Measurements from ENCODE around the gene ZNF490.
A peak's percentile ranks its signal among the peaks of the same experiment; 100 is the strongest.
"Not testable (repeated sequence)": the region's sequence is repeated elsewhere in the genome, so short reads cannot be mapped to it uniquely, and the experiment has no call there.

ZNF490 gene

GRCh38 chr19:12643716-12644115 is 33.1 kb upstream of the ZNF490 start:
- H3K27me3 ChIP-seq (ENCODE audit: control insufficient read depth in 1 of 2, insufficient read depth in 2 of 2, low read length in 2 of 2); H3K4me3 ChIP-seq (ENCODE audit: low read length in 2 of 2); H3K36me3 ChIP-seq (ENCODE audit: control insufficient read depth in 2 of 2, insufficient read depth in 2 of 2, low read length in 2 of 2); H3K9me3 ChIP-seq (ENCODE audit: control insufficient read depth in 2 of 2, low read length in 2 of 2); H3K9ac ChIP-seq (ENCODE audit: low read length in 2 of 2); H3K27ac ChIP-seq (ENCODE audit: low read length): not testable (repeated sequence)
- peaks cover 17% of the 10 kb centered on the region for H3K4me1 ChIP-seq (ENCODE audit: control insufficient read depth, insufficient read depth, low read length)

DNA sequence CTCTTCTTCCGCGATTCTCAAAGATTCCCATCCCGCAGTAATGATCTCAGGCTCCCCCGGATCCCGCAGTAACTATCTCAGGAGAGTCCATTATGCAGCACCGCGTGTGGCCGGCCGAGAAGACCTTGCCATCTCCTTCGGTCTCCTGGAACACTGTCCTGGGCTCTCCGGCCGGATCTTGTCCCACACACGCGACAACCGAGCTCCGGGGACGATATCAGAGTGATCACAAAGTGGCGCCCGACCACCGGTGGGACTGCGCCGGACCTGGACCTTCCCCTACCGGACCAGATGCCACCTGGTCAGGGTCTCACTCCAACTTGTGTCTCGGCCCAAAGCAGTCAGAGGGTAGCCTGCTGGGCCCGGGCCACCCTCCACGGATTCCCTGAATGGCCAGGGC is 31.9 kb upstream of the ZNF490 start:
- no peak overlapping the region for H3K9ac ChIP-seq (ENCODE audit: low read length in 2 of 2)
- no peaks in the 10 kb centered on the region for H3K36me3 ChIP-seq (ENCODE audit: control insufficient read depth in 2 of 2, insufficient read depth in 2 of 2, low read length in 2 of 2)
- no peaks in the 10 kb centered on the region for H3K27me3 ChIP-seq (ENCODE audit: control insufficient read depth in 1 of 2, insufficient read depth in 2 of 2, low read length in 2 of 2)
- H3K4me3 ChIP-seq (ENCODE audit: low read length in 2 of 2), result no peak overlapping the region
- H3K9me3 ChIP-seq (ENCODE audit: control insufficient read depth in 2 of 2, low read length in 2 of 2), result no peaks in the 10 kb centered on the region
- no peak overlapping the region for H3K27ac ChIP-seq (ENCODE audit: low read length)
- H3K4me1 ChIP-seq (ENCODE audit: control insufficient read depth, insufficient read depth, low read length), result peaks cover 7% of the 10 kb centered on the region

GRCh38 chr19:12641456-12641855 is 30.8 kb upstream of the ZNF490 start:
- H3K9ac ChIP-seq (ENCODE audit: low read length in 2 of 2), result no peak overlapping the region
- no peak overlapping the region for H3K4me3 ChIP-seq (ENCODE audit: low read length in 2 of 2)
- H3K4me1 ChIP-seq (ENCODE audit: control insufficient read depth, insufficient read depth, low read length), result peaks cover 7% of the 10 kb centered on the region
- H3K9me3 ChIP-seq (ENCODE audit: control insufficient read depth in 2 of 2, low read length in 2 of 2), result no peaks in the 10 kb centered on the region
- H3K27ac ChIP-seq (ENCODE audit: low read length), result no peak overlapping the region
- H3K27me3 ChIP-seq (ENCODE audit: control insufficient read depth in 1 of 2, insufficient read depth in 2 of 2, low read length in 2 of 2), result no peaks in the 10 kb centered on the region
- H3K36me3 ChIP-seq (ENCODE audit: control insufficient read depth in 2 of 2, insufficient read depth in 2 of 2, low read length in 2 of 2), result no peaks in the 10 kb centered on the region

DNA sequence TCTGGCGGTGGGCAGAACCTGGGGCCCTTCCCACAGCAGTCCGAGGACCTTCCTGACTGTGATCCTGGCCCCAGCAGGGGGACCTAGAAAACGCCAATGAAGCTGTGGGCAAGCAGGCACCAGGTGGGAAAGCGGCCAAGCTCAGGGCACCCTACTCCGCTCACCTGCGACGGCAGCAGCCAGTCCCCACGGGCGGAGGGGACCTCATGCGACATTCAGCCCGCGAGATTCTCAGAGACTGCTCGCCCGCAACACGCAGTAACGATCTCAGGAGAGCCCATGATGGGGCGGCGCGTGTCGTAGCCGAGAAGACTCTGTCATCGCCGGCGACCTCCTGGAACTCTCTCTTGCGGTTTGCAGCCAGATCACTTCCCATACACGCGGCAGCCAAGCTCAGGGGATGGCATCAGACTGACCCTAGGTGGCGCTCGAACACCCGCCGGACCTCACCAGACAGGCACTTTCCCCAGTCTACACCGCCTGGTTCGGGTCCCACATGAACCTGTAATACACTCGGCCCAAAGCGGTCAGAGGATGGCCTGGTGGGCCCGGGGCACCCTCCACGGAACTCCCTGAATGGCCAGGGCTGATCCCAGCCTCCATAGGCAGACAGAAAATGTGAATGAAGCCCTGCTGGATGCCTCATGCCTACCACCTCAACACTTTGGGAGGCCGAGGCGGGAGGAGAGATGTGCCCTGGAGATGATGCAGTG is 29.4 kb upstream of the ZNF490 start:
- Histone ChIP-seq H3K9ac (ENCODE audit: low read length in 2 of 2) (peak overlapping the region; percentile 47 to 57), H3K36me3 (ENCODE audit: control insufficient read depth in 2 of 2, insufficient read depth in 2 of 2, low read length in 2 of 2) (no peaks in the 10 kb centered on the region), H3K4me3 (ENCODE audit: low read length in 2 of 2) (peak overlapping the region; percentile 71 to 72), H3K4me1 (ENCODE audit: control insufficient read depth, insufficient read depth, low read length) (peaks cover 7% of the 10 kb centered on the region), H3K27me3 (ENCODE audit: control insufficient read depth in 1 of 2, insufficient read depth in 2 of 2, low read length in 2 of 2) (no peaks in the 10 kb centered on the region), H3K27ac (ENCODE audit: low read length) (no peak overlapping the region), H3K9me3 (ENCODE audit: control insufficient read depth in 2 of 2, low read length in 2 of 2) (no peaks in the 10 kb centered on the region)

GRCh38 chr19:12638611-12639182 is 28.1 kb upstream of the ZNF490 start:
- H3K27me3 ChIP-seq (ENCODE audit: control insufficient read depth in 1 of 2, insufficient read depth in 2 of 2, low read length in 2 of 2), result no peaks in the 10 kb centered on the region
- no peaks in the 10 kb centered on the region for H3K9me3 ChIP-seq (ENCODE audit: control insufficient read depth in 2 of 2, low read length in 2 of 2)
- H3K4me3 ChIP-seq (ENCODE audit: low read length in 2 of 2), result no peak overlapping the region
- peaks cover 7% of the 10 kb centered on the region for H3K4me1 ChIP-seq (ENCODE audit: control insufficient read depth, insufficient read depth, low read length)
- no peak overlapping the region for H3K27ac ChIP-seq (ENCODE audit: low read length)
- H3K9ac ChIP-seq (ENCODE audit: low read length in 2 of 2), result no peak overlapping the region
- no peaks in the 10 kb centered on the region for H3K36me3 ChIP-seq (ENCODE audit: control insufficient read depth in 2 of 2, insufficient read depth in 2 of 2, low read length in 2 of 2)

DNA sequence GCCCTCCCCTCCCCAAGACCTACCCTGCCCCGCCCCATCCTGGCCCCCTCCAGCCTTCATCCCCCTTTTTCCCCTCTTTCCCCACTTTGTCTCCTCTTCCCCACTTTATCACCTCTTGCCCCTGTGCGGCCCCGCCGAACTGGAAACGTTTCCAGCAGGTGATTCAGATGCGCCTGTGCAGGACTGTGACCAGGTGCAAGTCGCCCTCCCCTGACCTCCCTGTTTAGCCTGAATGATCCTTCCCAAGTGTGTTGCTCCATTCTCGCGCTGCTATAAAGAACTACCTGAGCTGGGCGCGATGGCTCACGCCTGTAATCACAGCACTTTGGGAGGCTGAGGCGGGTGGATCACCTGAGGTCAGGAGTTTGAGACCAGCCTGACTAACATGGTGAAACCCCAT is 26.0 kb upstream of the ZNF490 start:
- Histone ChIP-seq H3K36me3 (ENCODE audit: control insufficient read depth in 2 of 2, insufficient read depth in 2 of 2, low read length in 2 of 2) (no peaks in the 10 kb centered on the region), H3K4me3 (ENCODE audit: low read length in 2 of 2) (no peak overlapping the region), H3K4me1 (ENCODE audit: control insufficient read depth, insufficient read depth, low read length) (peaks cover 7% of the 10 kb centered on the region), H3K27ac (ENCODE audit: low read length) (no peak overlapping the region), H3K27me3 (ENCODE audit: control insufficient read depth in 1 of 2, insufficient read depth in 2 of 2, low read length in 2 of 2) (no peaks in the 10 kb centered on the region), H3K9me3 (ENCODE audit: control insufficient read depth in 2 of 2, low read length in 2 of 2) (no peaks in the 10 kb centered on the region), H3K9ac (ENCODE audit: low read length in 2 of 2) (no peak overlapping the region)

GRCh38 chr19:12629215-12629614 is 18.6 kb upstream of the ZNF490 start:
- H3K9me3 ChIP-seq (ENCODE audit: control insufficient read depth in 2 of 2, low read length in 2 of 2), result peaks cover 0 to 3% of the 10 kb centered on the region in 2 donors
- peaks cover 26 to 29% of the 10 kb centered on the region in 2 donors for H3K36me3 ChIP-seq (ENCODE audit: control insufficient read depth in 2 of 2, insufficient read depth in 2 of 2, low read length in 2 of 2)
- H3K9ac ChIP-seq (ENCODE audit: low read length in 2 of 2), result no peak overlapping the region
- H3K4me1 ChIP-seq (ENCODE audit: control insufficient read depth, insufficient read depth, low read length), result no peaks in the 10 kb centered on the region
- no peak overlapping the region for H3K4me3 ChIP-seq (ENCODE audit: low read length in 2 of 2)
- no peaks in the 10 kb centered on the region for H3K27me3 ChIP-seq (ENCODE audit: control insufficient read depth in 1 of 2, insufficient read depth in 2 of 2, low read length in 2 of 2)
- H3K27ac ChIP-seq (ENCODE audit: low read length), result no peak overlapping the region

DNA sequence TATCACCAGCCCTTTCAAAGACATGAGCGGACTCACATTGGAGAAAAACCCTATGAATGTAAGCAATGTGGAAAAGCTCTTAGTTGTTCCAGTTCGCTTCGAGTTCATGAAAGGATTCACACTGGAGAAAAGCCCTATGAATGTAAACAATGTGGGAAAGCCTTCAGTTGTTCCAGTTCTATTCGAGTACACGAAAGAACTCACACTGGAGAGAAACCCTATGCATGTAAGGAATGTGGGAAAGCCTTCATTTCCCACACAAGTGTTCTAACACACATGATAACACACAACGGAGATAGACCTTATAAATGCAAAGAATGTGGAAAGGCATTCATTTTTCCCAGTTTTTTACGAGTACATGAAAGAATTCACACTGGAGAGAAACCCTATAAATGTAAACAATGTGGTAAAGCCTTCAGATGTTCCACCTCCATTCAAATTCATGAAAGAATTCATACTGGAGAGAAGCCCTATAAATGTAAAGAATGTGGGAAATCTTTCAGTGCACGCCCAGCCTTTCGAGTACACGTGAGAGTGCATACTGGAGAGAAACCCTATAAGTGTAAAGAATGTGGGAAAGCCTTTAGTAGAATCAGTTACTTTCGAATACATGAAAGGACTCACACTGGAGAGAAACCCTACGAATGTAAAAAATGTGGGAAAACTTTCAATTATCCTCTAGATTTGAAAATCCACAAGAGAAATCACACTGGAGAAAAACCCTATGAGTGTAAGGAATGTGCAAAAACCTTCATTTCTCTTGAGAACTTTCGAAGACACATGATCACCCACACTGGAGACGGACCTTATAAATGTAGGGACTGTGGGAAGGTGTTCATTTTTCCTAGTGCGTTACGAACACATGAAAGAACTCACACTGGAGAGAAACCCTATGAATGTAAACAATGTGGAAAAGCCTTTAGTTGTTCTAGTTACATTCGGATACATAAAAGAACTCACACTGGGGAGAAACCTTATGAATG is 17.7 kb upstream of the ZNF490 start:
- H3K4me1 ChIP-seq (ENCODE audit: control insufficient read depth, insufficient read depth, low read length), result no peaks in the 10 kb centered on the region
- peaks cover 0 to 3% of the 10 kb centered on the region in 2 donors for H3K9me3 ChIP-seq (ENCODE audit: control insufficient read depth in 2 of 2, low read length in 2 of 2)
- no peaks in the 10 kb centered on the region for H3K27me3 ChIP-seq (ENCODE audit: control insufficient read depth in 1 of 2, insufficient read depth in 2 of 2, low read length in 2 of 2)
- H3K9ac ChIP-seq (ENCODE audit: low read length in 2 of 2), result no peak overlapping the region
- H3K27ac ChIP-seq (ENCODE audit: low read length), result no peak overlapping the region
- H3K4me3 ChIP-seq (ENCODE audit: low read length in 2 of 2), result no peak overlapping the region
- peaks cover 26 to 29% of the 10 kb centered on the region in 2 donors for H3K36me3 ChIP-seq (ENCODE audit: control insufficient read depth in 2 of 2, insufficient read depth in 2 of 2, low read length in 2 of 2)

DNA sequence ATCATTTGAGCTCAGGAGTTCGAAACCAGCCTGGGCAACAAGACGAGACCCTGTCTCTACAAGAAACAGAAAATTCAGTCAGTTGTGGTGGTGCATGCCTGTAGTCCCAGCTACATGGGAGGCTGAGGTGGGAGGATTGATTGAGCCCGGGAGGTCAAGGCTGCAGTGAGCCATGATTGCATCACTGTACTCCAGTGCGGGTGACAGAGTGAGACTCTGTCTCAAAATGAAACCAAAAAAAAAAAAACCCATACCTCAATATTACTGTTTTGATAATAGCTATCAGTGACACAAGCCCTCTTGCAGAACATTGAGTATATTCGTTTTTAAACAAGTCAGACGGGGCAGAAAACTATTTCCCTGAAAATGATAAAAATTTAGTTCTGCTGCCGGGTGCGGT is 16.3 kb upstream of the ZNF490 start:
- H3K4me1 ChIP-seq (ENCODE audit: control insufficient read depth, insufficient read depth, low read length), result no peaks in the 10 kb centered on the region
- H3K9me3 ChIP-seq (ENCODE audit: control insufficient read depth in 2 of 2, low read length in 2 of 2), result peaks cover 0 to 3% of the 10 kb centered on the region in 2 donors
- H3K9ac ChIP-seq (ENCODE audit: low read length in 2 of 2), result no peak overlapping the region
- H3K27ac ChIP-seq (ENCODE audit: low read length), result no peak overlapping the region
- H3K36me3 ChIP-seq (ENCODE audit: control insufficient read depth in 2 of 2, insufficient read depth in 2 of 2, low read length in 2 of 2), result peaks cover 26 to 29% of the 10 kb centered on the region in 2 donors
- H3K4me3 ChIP-seq (ENCODE audit: low read length in 2 of 2), result no peak overlapping the region
- H3K27me3 ChIP-seq (ENCODE audit: control insufficient read depth in 1 of 2, insufficient read depth in 2 of 2, low read length in 2 of 2), result no peaks in the 10 kb centered on the region

DNA sequence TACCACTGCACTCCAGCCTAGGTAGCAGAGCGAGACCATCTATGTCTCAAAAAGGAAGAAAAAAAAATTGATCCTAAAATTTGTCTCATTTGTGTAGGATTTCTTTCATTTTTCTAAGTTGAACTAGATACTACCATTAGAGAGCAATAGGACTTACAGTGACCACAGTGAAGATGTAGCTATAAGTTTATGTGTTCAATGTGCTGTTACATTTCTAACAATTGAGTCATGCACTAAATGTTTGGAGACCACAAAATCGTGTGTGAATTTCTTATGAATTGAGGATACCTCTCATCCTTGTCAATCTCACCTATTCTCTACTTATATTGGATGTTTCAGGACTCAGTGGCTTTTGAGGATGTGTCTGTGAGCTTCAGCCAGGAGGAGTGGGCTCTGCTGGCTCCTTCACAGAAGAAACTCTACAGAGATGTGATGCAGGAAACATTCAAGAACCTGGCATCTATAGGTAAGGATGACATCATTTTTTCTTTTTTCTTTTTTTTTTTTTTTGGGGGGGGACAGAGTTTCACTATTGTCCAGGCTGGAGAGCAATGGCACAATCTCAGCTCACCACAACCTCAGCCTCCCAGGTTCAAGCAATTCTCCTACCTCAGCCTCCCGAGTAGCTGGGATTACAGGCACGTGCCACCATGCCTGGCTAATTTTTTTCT is 12.9 kb upstream of the ZNF490 start:
- H3K36me3 ChIP-seq (ENCODE audit: control insufficient read depth in 2 of 2, insufficient read depth in 2 of 2, low read length in 2 of 2), result peaks cover 17 to 19% of the 10 kb centered on the region in 2 donors

More for the DNA sequence above, 12.9 kb upstream of the ZNF490 start:
- Histone ChIP-seq H3K27me3 (ENCODE audit: control insufficient read depth in 1 of 2, insufficient read depth in 2 of 2, low read length in 2 of 2) (no peaks in the 10 kb centered on the region), H3K9ac (ENCODE audit: low read length in 2 of 2) (no peak overlapping the region), H3K4me1 (ENCODE audit: control insufficient read depth, insufficient read depth, low read length) (no peaks in the 10 kb centered on the region), H3K9me3 (ENCODE audit: control insufficient read depth in 2 of 2, low read length in 2 of 2) (peaks cover 0 to 3% of the 10 kb centered on the region in 2 donors), H3K27ac (ENCODE audit: low read length) (no peak overlapping the region), H3K4me3 (ENCODE audit: low read length in 2 of 2) (no peak overlapping the region)
